Heart left ventricle (tissue), 13 donors: ENCODE measurements around the gene DMD.

ENCODE experiments used
- POLR2A ChIP-seq, 2 donors: fragments of 450-650 bp; IDR thresholded peaks; one replicate each; pipeline ENCODE4 v1.6.1; 2017; ENCODE audit warnings: antibody characterized with exemption in 2 of 2, mild to moderate bottlenecking in 2 of 2, moderate library complexity in 2 of 2
- TF ChIP-seq, protein P1 (sequence below), 12 donors: fragments of 200-600 bp; sonication (generic) in 4 of 12; IDR thresholded peaks; one replicate each; pipeline versions ENCODE4 v1.5.0 to v1.8.0; 2018 to 2022; ENCODE audit warnings: antibody characterized with exemption in 12 of 12, mild to moderate bottlenecking in 5 of 12
- donor health status: ischemic (EF 13 %, LVEDD 7.1; RV severe dilation, severe dysfunction).
- donor health status: DM: no; HTN: yes; CAD: no.
- donor health status: DM: no; HTN: no; CAD: no.
- donor health status: ischemic (EF 25% LVEDD 6.9; RV normal size, moderate dysfunction).
- donor health status: ischemic (EF 25% LVEDD 5.7; RV mildly dilated, moderate dysfunction).
- donor health status: ischemic (EF 35%, LVEDD 5.7; RV mildly dilated, moderate dysfunction).
- donor health status: nonischemic (EF 11% LVEDD 7.7; RV severe dilation, severe dysfunction).
- donor health status: DM: yes; HTN: yes; CAD: no.
- donor health status: PGD.
- donor health status: ischemic (EF 29% LVEDD 5.4; RV normal size, mild dysfunction).
- donor health status: nonischemic (EF 23%, LVEDD 6.1; RV moderate dilation, normal function).

GRCh38 chrX:31340587-31340986 lies 1870.8 kb downstream of the DMD start:
- no peak for TF ChIP-seq POLR2A (IDR thresholded peaks at IDR 0.05)
- TF ChIP-seq, protein P1, sequence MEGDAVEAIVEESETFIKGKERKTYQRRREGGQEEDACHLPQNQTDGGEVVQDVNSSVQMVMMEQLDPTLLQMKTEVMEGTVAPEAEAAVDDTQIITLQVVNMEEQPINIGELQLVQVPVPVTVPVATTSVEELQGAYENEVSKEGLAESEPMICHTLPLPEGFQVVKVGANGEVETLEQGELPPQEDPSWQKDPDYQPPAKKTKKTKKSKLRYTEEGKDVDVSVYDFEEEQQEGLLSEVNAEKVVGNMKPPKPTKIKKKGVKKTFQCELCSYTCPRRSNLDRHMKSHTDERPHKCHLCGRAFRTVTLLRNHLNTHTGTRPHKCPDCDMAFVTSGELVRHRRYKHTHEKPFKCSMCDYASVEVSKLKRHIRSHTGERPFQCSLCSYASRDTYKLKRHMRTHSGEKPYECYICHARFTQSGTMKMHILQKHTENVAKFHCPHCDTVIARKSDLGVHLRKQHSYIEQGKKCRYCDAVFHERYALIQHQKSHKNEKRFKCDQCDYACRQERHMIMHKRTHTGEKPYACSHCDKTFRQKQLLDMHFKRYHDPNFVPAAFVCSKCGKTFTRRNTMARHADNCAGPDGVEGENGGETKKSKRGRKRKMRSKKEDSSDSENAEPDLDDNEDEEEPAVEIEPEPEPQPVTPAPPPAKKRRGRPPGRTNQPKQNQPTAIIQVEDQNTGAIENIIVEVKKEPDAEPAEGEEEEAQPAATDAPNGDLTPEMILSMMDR (IDR thresholded peaks at IDR 0.05): no peak
